GM12874 (cell line): Measurements from ENCODE around the gene IL3RA.

Source experiments
- CTCF ChIP-seq: IDR thresholded peaks from 2 replicates; pipeline ENCODE4 v1.5.1; 2011; ENCODE audit warnings: low read depth, mild to moderate bottlenecking, control low read depth, low read length, moderate library complexity; ENCODE audit not compliant: insufficient read depth

IL3RA gene

GRCh38 chrX:1389993-1390285 is 53.4 kb downstream of the IL3RA start:
- TF ChIP-seq CTCF = no peak

- TF ChIP-seq CTCF = no peak
These were observed 54.2 kb downstream of the IL3RA start for GRCh38 chrX:1390621-1391369.

- TF ChIP-seq CTCF = no peak
These were observed 54.8 kb downstream of the IL3RA start for GRCh38 chrX:1391370-1391706.

- TF ChIP-seq CTCF = 0 out of 2 replicates have a peak, but pooled peaks have one; percentile 25
These were observed 55.3 kb downstream of the IL3RA start, which contains the start of gene SLC25A6 for GRCh38 chrX:1391707-1392375. Gene SLC25A6 (minus strand): TSS chrX:1392113. CDS start chrX:1392009, 104 bp downstream.

GRCh38 chrX:1392376-1393068 is 55.9 kb downstream of the IL3RA start:
- TF ChIP-seq CTCF = no peak

- TF ChIP-seq CTCF = no peak
These were observed 57.5 kb downstream of the IL3RA start for GRCh38 chrX:1393871-1394615.

GRCh38 chrX:1394731-1395501 is 58.3 kb downstream of the IL3RA start:
- no peak for TF ChIP-seq CTCF
